ENCODE results near the gene KLHL15. TPM values are rescaled to one million over a fixed set of nuclear protein-coding genes. Genes with fewer than 3 reads are reported as not detected.

Gene KLHL15
- total RNA-seq, 4 donors from 2014 or later, result 3.1 to 7.4 (median 5.5) TPM

- no peaks in the 10 kb centered on the region for H3K27me3 ChIP-seq
- H3K4me1 ChIP-seq, result no peaks in the 10 kb centered on the region
- H3K4me3 ChIP-seq, result no peak overlapping the region
- no peak overlapping the region for H3K27ac ChIP-seq
- TF ChIP-seq, protein P1, sequence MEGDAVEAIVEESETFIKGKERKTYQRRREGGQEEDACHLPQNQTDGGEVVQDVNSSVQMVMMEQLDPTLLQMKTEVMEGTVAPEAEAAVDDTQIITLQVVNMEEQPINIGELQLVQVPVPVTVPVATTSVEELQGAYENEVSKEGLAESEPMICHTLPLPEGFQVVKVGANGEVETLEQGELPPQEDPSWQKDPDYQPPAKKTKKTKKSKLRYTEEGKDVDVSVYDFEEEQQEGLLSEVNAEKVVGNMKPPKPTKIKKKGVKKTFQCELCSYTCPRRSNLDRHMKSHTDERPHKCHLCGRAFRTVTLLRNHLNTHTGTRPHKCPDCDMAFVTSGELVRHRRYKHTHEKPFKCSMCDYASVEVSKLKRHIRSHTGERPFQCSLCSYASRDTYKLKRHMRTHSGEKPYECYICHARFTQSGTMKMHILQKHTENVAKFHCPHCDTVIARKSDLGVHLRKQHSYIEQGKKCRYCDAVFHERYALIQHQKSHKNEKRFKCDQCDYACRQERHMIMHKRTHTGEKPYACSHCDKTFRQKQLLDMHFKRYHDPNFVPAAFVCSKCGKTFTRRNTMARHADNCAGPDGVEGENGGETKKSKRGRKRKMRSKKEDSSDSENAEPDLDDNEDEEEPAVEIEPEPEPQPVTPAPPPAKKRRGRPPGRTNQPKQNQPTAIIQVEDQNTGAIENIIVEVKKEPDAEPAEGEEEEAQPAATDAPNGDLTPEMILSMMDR (IDR thresholded peaks at IDR 0.05), result no peak
- no peak for TF ChIP-seq POLR2A (IDR thresholded peaks at IDR 0.05)
- H3K9me3 ChIP-seq, result no peaks in the 10 kb centered on the region
- DNase-seq, result no peak
- no peaks in the 10 kb centered on the region for H3K36me3 ChIP-seq
Observed at GRCh38 chrX:23938690-23939089, 88.3 kb downstream of the KLHL15 start.

GRCh38 chrX:23937100-23937499 lies 89.9 kb downstream of the KLHL15 start:
- Histone ChIP-seq H3K27me3 (no peaks in the 10 kb centered on the region), H3K9me3 (no peaks in the 10 kb centered on the region), H3K36me3 (no peaks in the 10 kb centered on the region), H3K4me3 (no peak overlapping the region), H3K27ac (no peak overlapping the region), H3K4me1 (no peaks in the 10 kb centered on the region)
- no peak for TF ChIP-seq POLR2A (IDR thresholded peaks at IDR 0.05)
- TF ChIP-seq, protein P1 (IDR thresholded peaks at IDR 0.05), result no peak
- DNase-seq, result no peak

DNA sequence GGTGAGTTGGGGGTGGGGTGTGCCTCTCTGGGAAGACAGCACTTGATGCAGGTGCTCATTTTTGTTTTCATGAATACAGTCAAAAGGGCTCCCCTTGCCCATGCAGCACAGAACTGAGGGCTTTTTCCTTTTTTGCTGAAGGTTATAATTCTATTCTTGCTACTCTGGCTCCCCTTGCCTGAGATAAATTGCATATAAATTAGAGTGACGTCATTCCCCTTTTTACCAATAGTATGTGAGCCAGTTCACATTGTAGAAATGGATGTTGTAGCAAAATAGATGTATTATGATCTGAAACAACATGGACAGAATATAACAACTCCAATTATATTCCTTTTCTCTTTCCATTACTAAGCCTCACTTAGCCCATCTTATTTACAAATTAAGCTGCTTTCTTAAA lies 90.8 kb downstream of the KLHL15 start:
- Histone ChIP-seq H3K36me3 (no peaks in the 10 kb centered on the region), H3K27ac (no peak overlapping the region), H3K4me1 (no peaks in the 10 kb centered on the region), H3K4me3 (no peak overlapping the region), H3K9me3 (no peaks in the 10 kb centered on the region), H3K27me3 (no peaks in the 10 kb centered on the region)
- no peak for DNase-seq
- no peak for TF ChIP-seq POLR2A (IDR thresholded peaks at IDR 0.05)
- TF ChIP-seq, protein P1 (IDR thresholded peaks at IDR 0.05), result no peak

GRCh38 chrX:23935106-23935505 lies 91.9 kb downstream of the KLHL15 start:
- H3K27ac ChIP-seq, result no peak overlapping the region
- no peaks in the 10 kb centered on the region for H3K4me1 ChIP-seq
- no peaks in the 10 kb centered on the region for H3K27me3 ChIP-seq
- no peak for TF ChIP-seq POLR2A (IDR thresholded peaks at IDR 0.05)
- TF ChIP-seq, protein P1 (IDR thresholded peaks at IDR 0.05), result no peak
- H3K9me3 ChIP-seq, result no peaks in the 10 kb centered on the region
- DNase-seq, result no peak
- no peaks in the 10 kb centered on the region for H3K36me3 ChIP-seq
- H3K4me3 ChIP-seq, result no peak overlapping the region

Other genes starting within 250 kb of the KLHL15 start
- gene SAT1, start 244.0 kb downstream of the KLHL15 start, total RNA-seq, result 100 to 1,000 TPM; 796 to 836 (median 832) TPM
- gene APOO, start 119.2 kb downstream of the KLHL15 start, total RNA-seq, result 10 to 100 TPM; 12.1 to 20.6 (median 17.8) TPM
- under 1 TPM in 1 of 4 donors, not detected in 3; 0.53 TPM for gene CXorf58, start 119.2 kb downstream of the KLHL15 start, total RNA-seq
- 100 to 1,000 TPM in 1 of 4 donors, 10 to 100 TPM in 3; 44.7 to 107 (median 69.4) TPM for gene EIF2S3, start 27.8 kb upstream of the KLHL15 start, total RNA-seq
- 10 to 100 TPM; 20.4 to 92.4 (median 43.4) TPM for gene ZFX, start 122.5 kb upstream of the KLHL15 start, total RNA-seq

Measured in Peyer's patch (tissue), 4 donors.